Activated CD8-positive, alpha-beta memory T cell treated with anti-CD3 and anti-CD28 coated beads, Interleukin-2, amount 50 U/mL, for 1 hour (primary cell): ENCODE data around the gene ABHD13.

Experiments used
- DNase-seq: peaks from one replicate; pipeline ENCODE4 v3.0.0-alpha.2; 2020; ENCODE audit errors: extremely low read depth

The ABHD13 gene

GRCh38 chr13:108283110-108283509 is 64.9 kb downstream of the ABHD13 start:
- no peak for DNase-seq
